Amniotic stem cell (primary cell): ENCODE measurements around the gene TCF3.
"Not testable (repeated sequence)": the region's sequence is repeated elsewhere in the genome, so short reads cannot be mapped to it uniquely, and the experiment has no call there.

ENCODE experiments used
- DNase-seq: peaks from one replicate; lab custom pipeline; 2025; lab: John Stamatoyannopoulos, UW

TCF3 gene

GRCh38 chr19:1650650-1651567 is 1.5 kb downstream of the TCF3 start:
- DNase-seq = no peak

- DNase-seq = no peak
Measured at GRCh38 chr19:1649706-1650649, 2.4 kb downstream of the TCF3 start.

- no peak for DNase-seq
Measured at GRCh38 chr19:1648920-1649541, 3.4 kb downstream of the TCF3 start.

- no peak for DNase-seq
Measured at GRCh38 chr19:1648459-1648849, 4.0 kb downstream of the TCF3 start.

GRCh38 chr19:1647501-1648458 is 4.6 kb downstream of the TCF3 start:
- DNase-seq = no peak

- no peak for DNase-seq
Measured at GRCh38 chr19:1646659-1647453, 5.6 kb downstream of the TCF3 start.

- no peak for DNase-seq
Measured at GRCh38 chr19:1646149-1646548, 6.3 kb downstream of the TCF3 start.

- no peak for DNase-seq
Measured at GRCh38 chr19:1645299-1645698, 7.1 kb downstream of the TCF3 start.

GRCh38 chr19:1644070-1644469 is 8.3 kb downstream of the TCF3 start:
- DNase-seq = no peak

GRCh38 chr19:1640893-1641448 is 11.4 kb downstream of the TCF3 start:
- DNase-seq = not testable (repeated sequence)

- DNase-seq = no peak
Measured at GRCh38 chr19:1636325-1637236, 15.8 kb downstream of the TCF3 start.

GRCh38 chr19:1634938-1635243 is 17.5 kb downstream of the TCF3 start:
- DNase-seq = no peak

GRCh38 chr19:1634242-1634937 is 18.0 kb downstream of the TCF3 start:
- no peak for DNase-seq

- DNase-seq = no peak
Measured at GRCh38 chr19:1633269-1633826, 19.1 kb downstream of the TCF3 start.

GRCh38 chr19:1632462-1633268 is 19.8 kb downstream of the TCF3 start:
- no peak for DNase-seq

GRCh38 chr19:1631557-1632100 is 20.8 kb downstream of the TCF3 start:
- no peak for DNase-seq

GRCh38 chr19:1630811-1631210 is 21.6 kb downstream of the TCF3 start:
- no peak for DNase-seq
